Bronchial epithelial cell (primary cell): ENCODE measurements around the gene EIF2AK2. TPM values are rescaled to one million over a fixed set of nuclear protein-coding genes. Genes with fewer than 3 reads are reported as not detected.

Source experiments
- DNase-seq: peaks from one replicate; pipeline ENCODE4 v3.0.0-alpha.2; 2010; ENCODE audit warnings: low read depth
- FAIRE-seq: peaks from 2 replicates; lab custom pipeline; 2011; peaks lifted over from hg19 to GRCh38; lab: Jason Lieb, UNC
- H3K27me3 ChIP-seq: 2 replicates; pipeline ENCODE4 v1.5.1; 2011; ENCODE audit warnings: low read length; ENCODE audit not compliant: control insufficient read depth, insufficient read depth
- H3K36me3 ChIP-seq: 2 replicates; pipeline ENCODE4 v1.5.1; 2011; ENCODE audit warnings: low read length; ENCODE audit not compliant: control insufficient read depth, insufficient read depth
- H3K4me3 ChIP-seq: 2 replicates; pipeline ENCODE4 v1.5.1; 2011; ENCODE audit warnings: mild to moderate bottlenecking, low read depth, low read length, control low read depth
- CTCF ChIP-seq: IDR thresholded peaks from 2 replicates; pipeline ENCODE4 v1.5.1; 2011; ENCODE audit warnings: mild to moderate bottlenecking, moderate library complexity, low read length, control low read depth, inconsistent platforms; ENCODE audit not compliant: insufficient read depth, severe bottlenecking
- total RNA-seq: library from RNA; depleted of rRNA; stranded (reverse); fragments of >200 nt; gene quantifications from 2 replicates; pipeline ENCODE4 v1.2.1, GENCODE V29; 2014

The EIF2AK2 gene
- total RNA-seq, 1 donor from 2014 or later, result 10.5 TPM

DNA sequence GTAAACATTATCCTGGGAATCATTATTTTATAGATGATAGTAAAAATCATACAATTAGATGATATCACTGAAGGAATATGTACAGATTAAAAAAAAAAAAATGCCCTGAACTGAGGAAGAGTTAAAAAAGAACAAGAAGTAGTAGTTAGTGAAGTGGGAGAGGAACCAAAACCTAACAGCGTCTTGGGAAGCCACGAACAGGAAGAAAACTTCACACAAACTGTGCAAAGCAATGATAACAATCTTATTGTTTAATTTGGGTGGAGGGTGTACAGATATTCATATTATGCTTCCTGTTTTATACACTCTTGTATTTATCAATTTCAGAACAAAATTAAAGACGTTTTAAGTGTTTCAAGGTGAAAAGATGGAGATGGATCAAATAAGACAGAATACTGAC, 76.1 kb downstream of the EIF2AK2 start:
- FAIRE-seq (no peak), DNase-seq (no peak)
- no peaks in the 10 kb centered on the region for H3K27me3 ChIP-seq
- H3K36me3 ChIP-seq, result no peaks in the 10 kb centered on the region
- H3K4me3 ChIP-seq, result no peak overlapping the region
- TF ChIP-seq CTCF, result no peak

DNA sequence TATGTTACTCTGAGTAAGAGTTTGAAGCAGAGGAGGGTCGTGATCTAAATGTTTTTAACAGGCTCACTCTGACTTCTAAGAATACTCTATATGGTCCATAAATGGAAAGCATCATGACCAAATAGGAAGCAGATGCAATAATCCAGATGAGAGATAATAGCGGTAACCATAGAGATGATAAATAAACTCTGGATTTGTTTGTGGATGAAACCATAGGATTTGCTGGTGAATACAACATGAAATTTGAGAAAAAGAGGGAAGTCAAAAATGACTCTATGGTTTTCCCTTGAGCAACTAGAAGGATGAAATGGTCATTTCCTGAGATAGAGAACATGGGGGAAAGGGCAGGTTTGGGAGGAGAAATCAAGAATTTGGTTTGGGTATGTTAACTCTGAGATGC, 76.5 kb downstream of the EIF2AK2 start:
- Histone ChIP-seq H3K27me3 (no peaks in the 10 kb centered on the region), H3K4me3 (no peak overlapping the region), H3K36me3 (no peaks in the 10 kb centered on the region)
- TF ChIP-seq CTCF, result no peak
- FAIRE-seq (no peak), DNase-seq (no peak)

DNA sequence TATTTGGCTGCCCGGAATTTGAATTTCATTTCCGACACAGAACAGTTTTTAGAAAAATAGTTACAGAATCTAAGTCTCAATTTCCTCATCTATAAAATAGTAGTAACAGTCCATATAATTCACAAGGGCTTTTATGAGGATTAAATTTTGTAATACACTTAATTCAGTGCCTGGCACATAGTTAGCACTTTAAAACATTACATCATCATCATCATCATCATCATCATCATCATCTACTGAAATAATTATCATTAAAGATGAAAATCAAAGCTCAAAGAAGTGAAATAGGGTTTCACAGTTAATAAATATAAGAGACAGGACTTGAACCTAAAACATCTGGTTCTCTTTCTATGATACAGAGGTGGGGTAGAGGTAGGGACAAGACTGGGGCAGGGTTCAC, 85.8 kb downstream of the EIF2AK2 start:
- Histone ChIP-seq H3K27me3 (no peaks in the 10 kb centered on the region), H3K36me3 (peaks cover 6% of the 10 kb centered on the region), H3K4me3 (no peak overlapping the region)
- no peak for FAIRE-seq
- TF ChIP-seq CTCF, result no peak
- no peak for DNase-seq

DNA sequence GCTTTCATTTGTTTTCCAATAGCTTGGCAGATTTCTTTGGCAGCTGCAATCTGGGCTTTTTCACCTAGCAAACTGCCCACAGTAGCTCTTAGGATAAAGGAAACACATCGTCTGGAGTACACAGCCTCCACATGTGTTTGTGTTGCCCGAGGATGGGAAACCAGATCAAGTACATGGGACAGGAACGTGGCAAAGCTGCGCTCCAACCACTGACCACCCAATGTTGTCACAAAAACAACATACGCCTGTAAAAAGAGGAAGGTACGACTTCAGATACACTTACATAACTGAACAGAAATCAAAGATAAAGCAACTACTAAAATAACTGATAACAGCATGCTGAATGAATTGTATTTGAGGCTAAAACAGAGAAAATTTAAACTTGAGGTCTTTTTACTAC, 88.1 kb downstream of the EIF2AK2 start:
- no peak for FAIRE-seq
- no peak for TF ChIP-seq CTCF
- no peak for DNase-seq
- Histone ChIP-seq H3K36me3 (peaks cover 12% of the 10 kb centered on the region), H3K27me3 (no peaks in the 10 kb centered on the region), H3K4me3 (no peak overlapping the region)

GRCh38 chr2:37061776-37062175, 95.0 kb downstream of the EIF2AK2 start:
- Histone ChIP-seq H3K36me3 (peaks cover 11% of the 10 kb centered on the region), H3K4me3 (no peak overlapping the region), H3K27me3 (no peaks in the 10 kb centered on the region)
- FAIRE-seq, result no peak
- no peak for TF ChIP-seq CTCF
- no peak for DNase-seq

DNA sequence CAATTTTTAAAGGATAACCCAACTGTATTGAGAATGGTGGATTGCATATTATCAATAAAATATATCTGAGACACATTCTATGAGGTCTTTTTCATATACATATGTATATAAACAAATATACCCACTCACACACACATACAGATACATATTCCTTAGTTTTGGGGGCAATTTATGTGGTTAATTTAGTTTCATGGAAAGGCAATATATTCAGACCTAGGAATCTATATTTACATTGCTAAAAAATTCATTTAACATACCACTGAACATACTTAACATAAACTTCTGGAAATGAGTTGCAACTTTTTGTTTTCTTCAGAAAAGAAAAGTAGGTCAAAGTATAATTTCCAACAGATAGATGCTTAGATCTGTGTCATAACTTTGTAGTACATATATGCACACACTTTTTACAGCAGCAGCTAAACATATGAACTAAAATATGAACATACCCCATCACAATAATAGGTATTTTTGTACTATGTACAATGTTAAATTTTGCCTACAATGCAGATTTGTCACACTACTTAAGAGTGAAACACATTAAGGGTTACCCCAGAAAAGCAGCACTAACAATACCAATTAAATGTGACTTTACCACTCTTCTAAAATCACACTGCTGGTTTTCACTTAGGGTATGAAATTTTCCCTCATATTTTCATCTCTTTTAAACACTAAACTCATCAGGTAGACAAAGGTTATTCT, 95.6 kb downstream of the EIF2AK2 start:
- DNase-seq (no peak), FAIRE-seq (no peak)
- peaks cover 11% of the 10 kb centered on the region for H3K36me3 ChIP-seq
- TF ChIP-seq CTCF, result no peak
- no peaks in the 10 kb centered on the region for H3K27me3 ChIP-seq
- H3K4me3 ChIP-seq, result no peak overlapping the region
